SH-SY5Y (cell line): ENCODE measurements around the gene ACTL8.

Experiments used
- GATA2 ChIP-seq: IDR thresholded peaks from 2 replicates; pipeline ENCODE4 v1.6.1; 2011; ENCODE audit warnings: mild to moderate bottlenecking, low read depth, low read length
- GATA3 ChIP-seq: IDR thresholded peaks from 2 replicates; pipeline ENCODE4 v1.6.1; 2011; ENCODE audit warnings: low read depth, mild to moderate bottlenecking, low read length, moderate library complexity

DNA sequence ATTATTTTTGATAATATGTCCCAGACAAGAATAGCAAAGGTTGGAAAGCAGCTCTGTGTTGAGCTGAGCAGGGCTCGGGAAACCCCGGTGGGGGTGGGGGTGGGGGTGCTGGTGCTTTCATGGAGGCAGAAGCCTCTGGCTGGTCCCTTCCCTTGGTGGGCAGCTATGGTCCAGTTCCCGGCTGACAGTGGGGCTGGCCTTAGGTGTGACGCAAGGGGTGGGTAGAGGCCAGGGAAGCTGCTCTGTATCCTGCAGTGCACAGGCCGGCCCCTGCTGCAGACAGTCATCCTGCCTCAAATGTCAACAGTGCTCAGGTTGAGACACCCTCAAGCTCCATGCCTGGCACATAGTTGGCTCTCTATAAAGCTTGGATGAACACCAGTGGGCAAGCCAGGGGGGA is 8.9 kb downstream of the ACTL8 start:
- TF ChIP-seq GATA3 (no peak), GATA2 (no peak)
